HG03064 (cell line): ENCODE results near the gene OR5AC2.

Experiments
- ATAC-seq: cut with Tn5 transposase; IDR thresholded peaks from one replicate; pipeline ENCODE4 v1.9.1; 2021; ENCODE audit warnings: low read depth; ENCODE audit not compliant: unreplicated experiment

Gene OR5AC2

DNA sequence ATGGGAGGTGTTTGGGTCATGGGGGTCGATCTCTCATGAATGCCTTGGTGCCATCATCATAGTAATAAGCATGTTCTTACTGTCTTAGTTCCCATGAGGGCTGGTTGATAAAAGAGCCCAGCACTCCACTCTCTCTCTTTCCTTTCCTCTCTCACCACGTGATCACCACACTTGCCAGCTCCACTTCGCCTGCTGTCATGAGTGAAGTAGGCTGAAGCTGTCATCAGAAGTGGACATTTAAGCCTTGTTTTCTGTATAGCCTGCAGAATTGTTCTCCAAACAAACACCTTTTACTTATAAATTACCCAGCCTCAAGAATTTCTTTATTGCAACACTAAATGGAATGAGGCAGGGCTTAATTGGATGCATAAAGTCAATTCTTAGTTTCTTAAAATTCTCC is 49.7 kb downstream of the OR5AC2 start:
- ATAC-seq = no peak
